OCI-LY3 (cell line): ENCODE data around the gene KRT33A.

Source experiments
- H2AFZ ChIP-seq: fragments of 200-600, 300-600 bp; shearing (Covaris generic); 2 replicates; pipeline ENCODE4 v1.6.0; 2014; ENCODE audit warnings: antibody characterized with exemption, low read depth, low read length
- H3K27ac ChIP-seq: fragments of 200-600, 300-600 bp; sonication (generic); 2 replicates; pipeline ENCODE4 v1.5.1; 2014; ENCODE audit warnings: mild to moderate bottlenecking, low read length, moderate library complexity, mixed read lengths
- H3K27me3 ChIP-seq: fragments of 200-600, 300-600 bp; sonication (generic); 2 replicates; pipeline ENCODE4 v1.6.1; 2014; ENCODE audit warnings: low read depth, low read length, mixed read lengths
- H3K36me3 ChIP-seq: fragments of 200-600, 300-600 bp; sonication (generic); replicated peaks from 2 replicates; pipeline ENCODE3; 2014; ENCODE audit warnings: low read depth, low read length, mixed read lengths
- H3K4me1 ChIP-seq: fragments of 300-600, 200-600 bp; sonication (generic); 2 replicates; pipeline ENCODE4 v1.6.1; 2014; ENCODE audit warnings: low read length, mixed read lengths
- H3K4me2 ChIP-seq: fragments of 200-600, 300-600 bp; sonication (generic); 2 replicates; pipeline ENCODE4 v1.6.1; 2014; ENCODE audit warnings: low read length, mixed read lengths
- H3K4me3 ChIP-seq: fragments of 300-600, 200-600 bp; sonication (generic); 2 replicates; pipeline ENCODE4 v1.5.1; 2014; ENCODE audit warnings: antibody characterized with exemption, mild to moderate bottlenecking, low read length, moderate library complexity
- H3K79me2 ChIP-seq: fragments of 300-600, 200-600 bp; shearing (Covaris generic); 2 replicates; pipeline ENCODE4 v1.6.1; 2014; ENCODE audit warnings: mild to moderate bottlenecking, low read length, mixed read lengths
- H3K9ac ChIP-seq: fragments of 300-600, 200-600 bp; shearing (Covaris generic); 2 replicates; pipeline ENCODE4 v1.6.0; 2014; ENCODE audit warnings: mild to moderate bottlenecking, low read length, moderate library complexity
- H3K9me3 ChIP-seq: fragments of 200-600, 300-600 bp; shearing (Covaris generic); 2 replicates; pipeline ENCODE4 v1.6.1; 2014; ENCODE audit warnings: low read length, mixed read lengths; ENCODE audit not compliant: insufficient read depth
- H4K20me1 ChIP-seq: fragments of 200-600, 300-600 bp; sonication (generic); 2 replicates; pipeline ENCODE4 v1.6.1; 2016; ENCODE audit warnings: low read length, mixed read lengths; ENCODE audit not compliant: insufficient read depth
- EZH2phosphoT487 ChIP-seq: fragments of 200-600 bp; shearing (Covaris generic); IDR thresholded peaks from 2 replicates; pipeline ENCODE4 v1.6.1; 2018; ENCODE audit warnings: antibody characterized with exemption, mixed run types, low read depth
- TF ChIP-seq, protein P1 (sequence below): fragments of 200-600, 300-600 bp; sonication (generic); IDR thresholded peaks from 2 replicates; pipeline ENCODE4 v1.5.1; 2014; ENCODE audit warnings: antibody characterized with exemption, low read length, low read depth

The KRT33A gene

GRCh38 chr17:41363881-41364280 lies 13.3 kb upstream of the KRT33A start:
- no peak overlapping the region for H3K27ac ChIP-seq
- no peaks in the 10 kb centered on the region for H3K79me2 ChIP-seq

GRCh38 chr17:41360296-41360995 lies 9.8 kb upstream of the KRT33A start:
- H3K9ac ChIP-seq, result no peak overlapping the region
- H3K27me3 ChIP-seq, result peaks cover 9% of the 10 kb centered on the region; the same call in 1 of the 2 replicates
- no peaks in the 10 kb centered on the region for H3K79me2 ChIP-seq
- no peak overlapping the region for H3K27ac ChIP-seq
- H3K36me3 ChIP-seq, result no peaks in the 10 kb centered on the region
- no peaks in the 10 kb centered on the region for H3K9me3 ChIP-seq
- no peak overlapping the region for H2AFZ ChIP-seq
- no peaks in the 10 kb centered on the region for H4K20me1 ChIP-seq
- no peak overlapping the region for H3K4me3 ChIP-seq
- no peak for TF ChIP-seq EZH2phosphoT487
- TF ChIP-seq, protein P1, sequence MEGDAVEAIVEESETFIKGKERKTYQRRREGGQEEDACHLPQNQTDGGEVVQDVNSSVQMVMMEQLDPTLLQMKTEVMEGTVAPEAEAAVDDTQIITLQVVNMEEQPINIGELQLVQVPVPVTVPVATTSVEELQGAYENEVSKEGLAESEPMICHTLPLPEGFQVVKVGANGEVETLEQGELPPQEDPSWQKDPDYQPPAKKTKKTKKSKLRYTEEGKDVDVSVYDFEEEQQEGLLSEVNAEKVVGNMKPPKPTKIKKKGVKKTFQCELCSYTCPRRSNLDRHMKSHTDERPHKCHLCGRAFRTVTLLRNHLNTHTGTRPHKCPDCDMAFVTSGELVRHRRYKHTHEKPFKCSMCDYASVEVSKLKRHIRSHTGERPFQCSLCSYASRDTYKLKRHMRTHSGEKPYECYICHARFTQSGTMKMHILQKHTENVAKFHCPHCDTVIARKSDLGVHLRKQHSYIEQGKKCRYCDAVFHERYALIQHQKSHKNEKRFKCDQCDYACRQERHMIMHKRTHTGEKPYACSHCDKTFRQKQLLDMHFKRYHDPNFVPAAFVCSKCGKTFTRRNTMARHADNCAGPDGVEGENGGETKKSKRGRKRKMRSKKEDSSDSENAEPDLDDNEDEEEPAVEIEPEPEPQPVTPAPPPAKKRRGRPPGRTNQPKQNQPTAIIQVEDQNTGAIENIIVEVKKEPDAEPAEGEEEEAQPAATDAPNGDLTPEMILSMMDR, result no peak
- H3K4me1 ChIP-seq, result no peaks in the 10 kb centered on the region
- H3K4me2 ChIP-seq, result no peak overlapping the region

More at GRCh38 chr17:41363881-41364280, 13.3 kb upstream of the KRT33A start:
- H3K27me3 ChIP-seq, result peaks cover 4% of the 10 kb centered on the region; the same call in 1 of the 2 replicates
- no peaks in the 10 kb centered on the region for H3K4me1 ChIP-seq
- H3K9me3 ChIP-seq, result no peaks in the 10 kb centered on the region
- no peak overlapping the region for H2AFZ ChIP-seq
- no peaks in the 10 kb centered on the region for H3K36me3 ChIP-seq
- no peak overlapping the region for H3K4me3 ChIP-seq
- TF ChIP-seq, protein P1, result no peak
- no peak for TF ChIP-seq EZH2phosphoT487
- H3K4me2 ChIP-seq, result no peak overlapping the region
- no peak overlapping the region for H3K9ac ChIP-seq
- no peaks in the 10 kb centered on the region for H4K20me1 ChIP-seq

GRCh38 chr17:41354536-41354935 lies 3.9 kb upstream of the KRT33A start:
- no peak overlapping the region for H2AFZ ChIP-seq
- H4K20me1 ChIP-seq, result no peaks in the 10 kb centered on the region
- no peak overlapping the region for H3K27ac ChIP-seq
- H3K79me2 ChIP-seq, result no peaks in the 10 kb centered on the region
- H3K4me1 ChIP-seq, result no peaks in the 10 kb centered on the region
- H3K36me3 ChIP-seq, result no peaks in the 10 kb centered on the region
- H3K9me3 ChIP-seq, result no peaks in the 10 kb centered on the region
- H3K27me3 ChIP-seq, result peaks cover 11% of the 10 kb centered on the region; the same call in 1 of the 2 replicates
- no peak overlapping the region for H3K4me2 ChIP-seq
- no peak for TF ChIP-seq EZH2phosphoT487
- TF ChIP-seq, protein P1, result no peak
- no peak overlapping the region for H3K4me3 ChIP-seq
- no peak overlapping the region for H3K9ac ChIP-seq

- no peak overlapping the region for H3K9ac ChIP-seq
- no peak overlapping the region for H3K4me2 ChIP-seq
- no peak overlapping the region for H3K27ac ChIP-seq
- H3K4me3 ChIP-seq, result no peak overlapping the region
- TF ChIP-seq EZH2phosphoT487, result no peak
- TF ChIP-seq, protein P1, result no peak
- no peaks in the 10 kb centered on the region for H4K20me1 ChIP-seq
- H3K36me3 ChIP-seq, result no peaks in the 10 kb centered on the region
- H3K27me3 ChIP-seq, result peaks cover 11% of the 10 kb centered on the region; the same call in 1 of the 2 replicates
- H3K4me1 ChIP-seq, result no peaks in the 10 kb centered on the region
- no peaks in the 10 kb centered on the region for H3K9me3 ChIP-seq
- no peak overlapping the region for H2AFZ ChIP-seq
- H3K79me2 ChIP-seq, result no peaks in the 10 kb centered on the region
These were observed 2.2 kb upstream of the KRT33A start for GRCh38 chr17:41352597-41353366.
